HTERT RPE-1 (cell line): ENCODE data around the gene AHCYL2.
"Not testable (repeated sequence)": the region's sequence is repeated elsewhere in the genome, so short reads cannot be mapped to it uniquely, and the experiment has no call there.

Experiments
- in situ Hi-C: fragments of 300-500 bp; cut with MboI; formaldehyde crosslinking; loops from 4 replicates; pipeline ENCODE4 v1.14.3; 2020; ENCODE audit warnings: low sequenced_read_pairs

Gene AHCYL2

DNA sequence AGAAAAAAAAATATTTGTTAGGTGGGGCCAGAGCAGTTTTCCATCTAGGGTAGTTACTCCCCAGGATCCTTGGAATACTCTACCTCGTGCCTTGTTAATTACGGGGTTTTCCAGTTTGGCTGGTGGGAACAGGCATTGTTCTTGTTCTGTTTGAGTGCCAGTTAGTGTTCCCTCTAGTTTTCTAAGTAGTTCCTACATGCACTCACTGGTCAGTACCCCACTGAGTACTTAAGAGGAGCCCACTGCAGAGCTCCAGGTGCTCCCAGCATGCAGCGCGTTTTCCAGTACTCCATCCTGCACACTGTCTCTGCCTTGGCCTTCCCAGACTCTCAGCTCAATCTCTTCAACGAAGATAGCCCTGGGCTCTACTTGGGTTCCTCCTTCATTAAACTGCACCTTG lies 58.0 kb downstream of the AHCYL2 start:
- in situ Hi-C loops, result no loop called here

DNA sequence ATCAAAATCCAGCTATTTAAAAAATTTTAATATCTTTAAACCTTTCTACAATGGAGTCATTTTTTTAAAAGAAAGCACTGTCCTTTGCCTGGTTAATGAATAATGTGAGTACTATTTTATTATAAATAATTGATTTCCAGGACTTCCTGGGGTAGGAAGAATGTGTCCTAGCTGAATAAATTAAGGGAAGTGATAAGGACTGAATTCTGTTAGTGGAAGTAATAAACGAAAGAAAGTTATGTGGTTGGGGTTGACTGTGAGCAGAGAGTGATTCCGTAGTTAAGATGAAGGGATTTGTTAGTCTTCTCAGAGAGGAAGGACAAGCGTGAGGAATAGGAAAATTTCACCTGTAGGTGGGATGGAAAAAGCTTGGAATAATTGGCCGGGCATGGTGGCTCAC lies 59.1 kb downstream of the AHCYL2 start:
- in situ Hi-C loops, result no loop called here

DNA sequence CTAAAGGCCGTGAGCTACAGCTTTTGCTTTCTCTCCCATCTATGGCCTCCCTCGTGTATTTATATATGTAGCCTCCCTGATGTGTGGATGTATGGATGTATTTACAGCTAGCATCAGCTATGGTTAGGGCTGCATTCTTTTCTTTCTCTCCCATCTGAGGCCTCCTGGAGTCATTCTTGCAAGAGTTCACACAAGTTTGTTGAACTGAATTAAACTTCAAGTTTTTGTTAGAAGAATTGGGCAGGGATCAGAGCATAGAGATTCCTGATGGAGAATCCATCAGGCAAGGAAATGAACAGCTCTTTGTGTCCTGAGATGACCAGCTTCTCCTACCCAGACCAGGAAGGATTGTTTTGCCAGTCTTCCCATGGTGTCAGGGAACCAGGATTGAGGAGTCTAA lies 60.3 kb downstream of the AHCYL2 start:
- in situ Hi-C loops, result no loop called here

GRCh38 chr7:129292861-129293260 lies 68.0 kb downstream of the AHCYL2 start:
- in situ Hi-C loops, result no loop called here

DNA sequence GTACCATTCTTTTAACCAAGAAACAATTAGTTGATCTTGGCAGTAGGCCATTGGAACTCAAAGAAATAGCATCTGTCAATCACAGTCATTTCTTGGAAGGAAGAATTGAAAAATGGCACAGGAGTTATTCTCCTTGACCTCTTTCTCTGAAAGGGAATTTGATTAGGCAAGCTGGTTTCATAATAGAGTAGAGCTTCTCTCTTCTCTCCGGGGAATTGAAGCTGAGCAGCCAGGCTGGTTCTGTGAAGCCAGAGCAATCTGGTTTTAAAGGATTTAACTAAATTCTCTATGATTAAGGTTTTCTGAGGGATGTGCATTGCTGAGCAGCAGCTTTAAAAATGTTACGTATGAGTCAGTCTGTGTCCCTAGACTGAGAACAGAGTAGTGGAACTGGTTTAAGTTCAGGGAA lies 70.2 kb downstream of the AHCYL2 start:
- in situ Hi-C loops, result no loop called here

DNA sequence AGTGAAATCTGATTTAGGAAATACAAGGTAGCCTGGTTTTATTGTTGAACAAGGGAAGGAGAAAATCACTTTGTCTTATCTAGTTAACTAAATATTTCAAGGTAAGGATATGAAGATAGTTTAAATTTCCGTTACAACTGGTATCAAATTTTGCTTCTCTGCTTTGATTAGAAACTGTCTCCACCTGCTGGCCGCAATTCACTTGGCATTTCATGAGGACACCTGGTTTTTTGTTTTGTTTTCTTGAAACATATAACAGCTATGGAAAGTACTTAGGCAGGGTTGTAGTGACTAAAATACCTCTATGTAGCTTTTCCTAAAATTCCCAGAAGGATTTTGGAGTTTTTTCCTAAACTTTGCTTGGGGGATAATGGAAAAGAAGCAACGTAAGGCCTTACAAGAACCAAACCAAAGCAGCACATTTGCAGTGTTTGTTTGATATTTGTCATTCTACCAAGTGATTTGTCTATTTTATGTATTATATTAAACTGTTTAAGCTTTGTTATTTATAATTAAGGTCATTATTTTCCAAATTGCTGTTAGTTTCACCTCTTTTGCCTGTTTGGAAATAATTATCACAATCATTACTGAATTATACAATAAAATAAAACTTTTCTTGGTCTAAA lies 73.6 kb downstream of the AHCYL2 start:
- in situ Hi-C loops, result no loop called here

- in situ Hi-C loops, result no loop called here
Observed at GRCh38 chr7:129299889-129300288, 75.1 kb downstream of the AHCYL2 start.

DNA sequence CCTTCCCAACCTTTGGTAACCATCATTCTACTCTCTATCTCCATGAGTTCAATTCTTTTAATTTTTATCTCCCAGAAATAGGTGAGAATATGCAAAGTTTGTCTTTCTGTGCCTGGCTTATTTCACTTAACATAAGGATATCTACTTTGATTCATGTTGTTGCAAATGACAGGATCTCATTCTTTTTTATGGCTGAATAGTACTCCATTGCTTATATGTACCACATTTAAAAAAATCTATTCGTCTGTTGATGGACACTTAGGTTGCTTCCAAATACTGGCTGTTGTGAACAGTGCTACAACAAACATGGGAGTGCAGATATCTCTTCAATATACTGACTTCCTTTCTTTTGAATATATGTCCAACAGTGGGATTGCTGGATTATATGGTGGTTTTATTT lies 75.5 kb downstream of the AHCYL2 start:
- in situ Hi-C loops, result not testable (repeated sequence)

GRCh38 chr7:129307592-129307991 lies 82.8 kb downstream of the AHCYL2 start:
- in situ Hi-C loops, result no loop called here

DNA sequence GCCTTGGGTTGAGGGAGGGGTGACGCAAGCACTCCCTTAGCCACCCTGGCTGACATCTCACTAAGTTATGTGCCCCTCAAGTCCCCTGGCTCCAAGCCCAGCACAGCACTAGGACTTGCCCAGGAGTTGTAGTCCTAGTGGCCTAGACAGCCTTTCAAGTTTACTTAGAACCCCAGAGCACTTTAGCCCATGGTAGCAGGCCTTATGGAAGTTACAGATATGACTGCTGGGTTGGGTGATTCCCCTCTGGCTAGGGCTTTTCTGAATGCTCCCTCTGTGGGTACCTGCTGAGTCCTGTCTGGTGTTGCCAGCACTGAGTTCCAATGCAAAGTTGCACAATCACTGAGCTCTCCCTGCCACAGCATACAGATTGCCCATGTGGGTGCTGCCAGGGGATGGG lies 83.2 kb downstream of the AHCYL2 start:
- in situ Hi-C loops, result no loop called here

DNA sequence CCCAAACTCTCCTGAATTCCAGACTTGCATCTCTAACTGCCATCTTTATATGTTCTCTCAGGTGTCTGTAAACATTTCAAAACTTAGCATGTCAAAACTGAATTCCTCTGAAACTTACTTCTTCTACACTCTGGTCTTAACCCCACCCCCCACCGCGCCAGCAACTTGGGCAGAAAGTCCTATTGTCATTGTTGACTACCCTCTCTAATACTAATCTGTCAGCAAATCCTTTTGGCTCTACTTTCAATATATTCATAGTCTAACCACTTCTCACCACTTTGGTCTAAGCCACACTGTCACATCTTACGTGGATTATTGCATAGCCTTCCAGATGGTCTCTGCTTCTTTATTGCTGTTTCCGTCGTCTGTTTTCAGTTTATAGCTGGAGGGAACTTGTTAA lies 86.6 kb downstream of the AHCYL2 start:
- in situ Hi-C loops, result no loop called here

DNA sequence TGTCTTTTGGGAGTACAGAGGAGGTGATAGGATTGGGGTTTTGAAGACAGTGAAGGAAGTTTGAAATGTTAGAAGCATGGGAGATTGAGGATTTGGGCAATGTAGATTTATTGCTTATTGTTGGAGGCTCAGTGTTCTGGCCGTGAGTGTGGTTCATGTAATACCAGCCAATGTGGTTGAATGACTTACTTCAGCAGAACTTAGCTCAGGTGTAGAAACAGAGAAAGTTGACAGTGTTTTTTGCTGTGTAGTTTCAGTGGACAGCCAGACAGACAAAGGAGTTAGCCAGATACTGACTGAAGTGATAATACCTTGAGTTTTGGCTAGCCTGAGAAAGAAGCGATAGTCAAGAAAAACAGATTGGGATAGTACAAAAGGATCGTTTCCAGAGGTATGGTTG lies 88.5 kb downstream of the AHCYL2 start:
- in situ Hi-C loops, result no loop called here

DNA sequence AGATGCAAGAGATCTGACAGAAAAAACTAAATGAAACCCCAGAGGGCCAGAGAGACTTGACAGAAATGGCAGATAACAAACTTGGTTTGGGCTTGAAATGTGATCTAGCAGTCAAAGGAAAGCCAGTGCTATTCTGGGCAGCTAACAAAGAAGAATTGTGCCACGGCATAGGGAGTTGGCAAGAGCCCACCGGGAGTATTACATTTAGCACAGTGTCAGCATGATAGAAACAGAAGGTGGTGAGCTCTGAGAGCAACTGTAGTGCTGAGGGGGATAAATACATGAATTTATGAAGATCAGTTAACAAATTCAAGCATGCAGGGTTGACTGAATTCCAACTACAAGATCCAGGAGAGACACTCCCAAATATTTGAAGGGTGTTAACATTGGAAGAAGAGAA lies 91.1 kb downstream of the AHCYL2 start:
- in situ Hi-C loops, result no loop called here

DNA sequence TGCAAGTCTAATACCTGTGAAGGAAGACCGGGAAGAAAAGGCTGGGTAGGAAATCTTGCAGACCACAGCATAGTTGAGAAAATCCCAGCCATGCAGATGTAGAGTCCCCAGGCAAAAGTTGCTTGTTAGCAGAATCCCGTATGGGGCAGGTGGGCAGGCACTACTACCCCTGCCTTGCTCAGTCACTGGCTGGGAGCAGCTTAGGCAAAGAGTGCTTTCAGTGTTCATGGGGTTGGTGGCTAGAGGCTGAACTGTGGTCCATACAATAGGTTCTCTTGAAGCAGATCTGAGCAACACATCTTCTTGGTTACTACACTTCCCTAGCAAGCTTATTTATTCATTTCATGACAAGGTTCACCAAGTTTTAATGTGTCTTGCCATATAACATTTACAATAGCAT lies 92.6 kb downstream of the AHCYL2 start:
- in situ Hi-C loops, result no loop called here

- in situ Hi-C loops, result no loop called here
Observed at GRCh38 chr7:129327076-129327475, 102.2 kb downstream of the AHCYL2 start.

DNA sequence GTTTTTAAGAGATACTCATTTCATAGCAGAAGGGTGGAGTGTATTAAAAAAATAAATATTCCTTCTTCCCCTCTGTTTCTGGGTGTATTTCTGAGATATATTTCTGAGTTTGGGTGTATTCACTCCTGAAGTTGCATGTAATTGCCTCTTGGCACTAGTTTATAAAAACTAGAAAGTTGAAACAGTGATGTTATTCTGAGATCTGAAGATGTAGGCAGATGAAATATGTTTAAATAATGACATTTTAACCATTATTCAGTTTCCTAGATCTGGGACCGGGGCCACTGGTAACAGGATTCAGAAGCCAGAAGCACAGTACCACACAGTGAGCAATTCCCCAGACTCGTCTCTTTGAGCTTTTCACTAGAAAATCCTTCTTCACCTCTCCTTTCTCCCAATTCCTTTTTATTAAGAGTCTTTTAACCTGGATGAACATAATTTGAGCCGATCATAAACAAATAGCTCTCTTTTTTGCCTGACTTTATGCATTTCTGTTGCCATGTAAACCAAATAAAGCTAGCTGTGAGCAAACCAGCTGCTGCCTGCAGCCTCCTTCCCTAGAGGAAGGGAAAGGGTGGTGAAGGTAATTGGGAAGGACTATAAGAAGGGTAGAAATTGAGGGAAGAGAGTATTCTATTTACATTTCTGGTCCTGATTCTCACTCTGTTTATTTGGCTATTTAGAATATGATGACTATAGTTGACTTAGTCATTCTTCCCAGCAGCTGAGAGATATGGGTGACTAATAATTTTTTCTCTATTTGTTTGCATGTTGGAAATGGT lies 107.6 kb downstream of the AHCYL2 start:
- in situ Hi-C loops, result no loop called here

GRCh38 chr7:129334473-129334872 lies 109.6 kb downstream of the AHCYL2 start:
- in situ Hi-C loops, result no loop called here

DNA sequence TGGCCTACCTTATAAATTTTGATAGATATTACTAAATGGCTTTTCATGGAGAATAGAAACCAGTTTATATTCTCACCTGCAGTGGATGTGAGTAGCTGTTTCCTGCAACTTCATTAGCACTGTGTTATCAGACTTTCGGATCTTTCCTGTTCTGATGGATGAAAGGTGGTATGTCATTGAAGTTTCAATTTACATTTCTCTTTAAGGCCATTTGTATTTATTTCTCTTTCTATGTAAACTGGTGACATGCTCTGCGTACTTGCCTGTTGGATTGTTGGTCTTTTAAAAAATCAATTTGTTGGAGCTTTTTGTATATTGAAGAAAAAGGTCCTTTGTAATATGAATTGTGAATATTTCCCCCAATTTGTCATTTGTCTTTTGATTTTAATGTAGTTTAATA lies 113.6 kb downstream of the AHCYL2 start:
- in situ Hi-C loops, result no loop called here

DNA sequence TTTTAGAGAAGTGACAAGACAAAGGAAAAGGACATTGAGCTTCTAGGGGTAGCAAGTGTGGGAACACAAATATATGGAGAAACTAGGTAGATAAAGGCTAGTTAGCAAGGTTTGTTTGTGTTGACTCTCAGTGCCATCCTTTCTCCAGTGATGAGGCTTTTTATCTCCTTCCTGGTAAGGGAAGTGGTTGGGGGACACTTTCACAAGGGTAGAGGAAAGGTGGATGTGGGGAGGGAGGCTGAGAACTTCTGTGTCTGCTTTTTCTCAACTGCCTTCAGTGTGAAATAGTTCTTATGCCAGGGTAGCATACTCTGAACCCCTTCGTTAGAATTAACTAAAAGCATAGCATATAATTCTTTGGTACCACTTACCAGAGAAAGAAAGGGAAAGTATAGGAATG lies 116.4 kb downstream of the AHCYL2 start:
- in situ Hi-C loops, result no loop called here

- in situ Hi-C loops, result no loop called here
Observed at GRCh38 chr7:129341816-129342806, 117.3 kb downstream of the AHCYL2 start.

DNA sequence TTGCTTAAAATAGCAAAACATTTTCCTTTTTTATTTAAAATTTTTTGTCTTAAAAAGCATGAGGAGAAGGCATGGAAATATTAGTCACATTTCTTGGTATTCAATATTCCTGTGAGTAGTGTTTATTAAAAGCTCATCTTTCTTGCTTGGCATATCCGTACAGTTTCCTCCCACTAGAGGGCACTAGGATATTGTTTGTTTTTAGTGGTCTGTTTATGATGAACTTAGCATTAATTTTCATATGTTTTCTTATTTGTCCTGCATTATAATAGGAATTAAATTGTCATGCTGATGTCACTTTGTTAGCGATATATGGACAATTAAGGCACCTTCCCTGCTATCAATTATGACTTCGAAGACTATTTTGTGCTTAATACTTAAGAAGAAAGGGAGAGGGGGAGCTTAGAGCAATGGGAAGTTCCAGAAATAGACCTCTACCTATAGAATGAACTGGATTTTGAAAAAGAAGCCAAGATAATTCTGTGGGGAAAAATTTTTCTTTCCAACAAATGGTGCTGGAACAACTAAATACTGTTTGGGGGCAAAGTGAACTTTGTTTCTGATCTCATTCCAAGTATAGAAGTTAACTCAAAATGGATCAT lies 118.4 kb downstream of the AHCYL2 start:
- in situ Hi-C loops, result no loop called here
